ENCODE data around the gene ABHD14A.

Gene ABHD14A

GRCh38 chr3:52026041-52026440 lies 51.2 kb downstream of the ABHD14A start:
- TF ChIP-seq, protein P1, sequence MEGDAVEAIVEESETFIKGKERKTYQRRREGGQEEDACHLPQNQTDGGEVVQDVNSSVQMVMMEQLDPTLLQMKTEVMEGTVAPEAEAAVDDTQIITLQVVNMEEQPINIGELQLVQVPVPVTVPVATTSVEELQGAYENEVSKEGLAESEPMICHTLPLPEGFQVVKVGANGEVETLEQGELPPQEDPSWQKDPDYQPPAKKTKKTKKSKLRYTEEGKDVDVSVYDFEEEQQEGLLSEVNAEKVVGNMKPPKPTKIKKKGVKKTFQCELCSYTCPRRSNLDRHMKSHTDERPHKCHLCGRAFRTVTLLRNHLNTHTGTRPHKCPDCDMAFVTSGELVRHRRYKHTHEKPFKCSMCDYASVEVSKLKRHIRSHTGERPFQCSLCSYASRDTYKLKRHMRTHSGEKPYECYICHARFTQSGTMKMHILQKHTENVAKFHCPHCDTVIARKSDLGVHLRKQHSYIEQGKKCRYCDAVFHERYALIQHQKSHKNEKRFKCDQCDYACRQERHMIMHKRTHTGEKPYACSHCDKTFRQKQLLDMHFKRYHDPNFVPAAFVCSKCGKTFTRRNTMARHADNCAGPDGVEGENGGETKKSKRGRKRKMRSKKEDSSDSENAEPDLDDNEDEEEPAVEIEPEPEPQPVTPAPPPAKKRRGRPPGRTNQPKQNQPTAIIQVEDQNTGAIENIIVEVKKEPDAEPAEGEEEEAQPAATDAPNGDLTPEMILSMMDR (IDR thresholded peaks at IDR 0.05; ENCODE audit: control extremely low read depth, extremely low read depth, low read depth, missing control alignments) = no peak
- CTCF ChIA-PET = no interaction called here

GRCh38 chr3:52028572-52028971 lies 53.7 kb downstream of the ABHD14A start:
- CTCF ChIA-PET = interaction anchor here (0.8 to 1.2 kb wide), 7 partner anchors 9 to 121 kb away, joined by 3 to 8 read pairs (median 3); no protein-coding TSS in a partner anchor
- DNase-seq (ENCODE audit: extremely low spot score) = no peak
- TF ChIP-seq, protein P1 (IDR thresholded peaks at IDR 0.05; ENCODE audit: control extremely low read depth, extremely low read depth, low read depth, missing control alignments) = no peak
- POLR2A ChIA-PET = interaction anchor here (0.6 kb wide), 1 partner anchor 13 kb away, joined by 3 read pairs; no protein-coding TSS in a partner anchor

More at GRCh38 chr3:52026041-52026440, 51.2 kb downstream of the ABHD14A start:
- DNase-seq (ENCODE audit: extremely low spot score) = no peak
- POLR2A ChIA-PET = no interaction called here

GRCh38 chr3:52029053-52029452 lies 54.2 kb downstream of the ABHD14A start:
- CTCF ChIA-PET = interaction anchor here (0.7 to 1.2 kb wide), 9 partner anchors 9 to 121 kb away, joined by 3 to 8 read pairs (median 3); no protein-coding TSS in a partner anchor
- no peak for DNase-seq (ENCODE audit: extremely low spot score)
- TF ChIP-seq, protein P1 (IDR thresholded peaks at IDR 0.05; ENCODE audit: control extremely low read depth, extremely low read depth, low read depth, missing control alignments) = no peak
- POLR2A ChIA-PET = no interaction called here

DNA sequence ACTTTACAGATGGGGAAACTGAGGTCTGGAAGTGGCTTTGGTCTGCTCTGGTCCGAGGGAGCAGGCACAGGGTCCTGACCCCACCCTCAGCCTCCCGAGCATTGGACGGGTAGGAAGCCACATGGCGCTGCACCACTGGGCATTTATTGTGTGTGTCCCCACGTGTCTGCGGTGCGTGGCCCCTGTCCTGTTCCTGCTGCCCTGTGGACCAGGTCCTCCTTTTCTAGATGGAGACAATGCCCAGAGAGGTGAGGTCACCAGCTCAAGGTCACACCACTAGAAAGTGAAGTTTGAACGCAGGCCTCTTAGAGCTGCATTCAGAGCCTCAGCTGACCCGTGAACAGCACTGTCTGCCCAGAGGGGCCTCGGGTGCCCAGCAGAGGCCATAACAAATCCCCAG lies 54.7 kb downstream of the ABHD14A start:
- POLR2A ChIA-PET = no interaction called here
- CTCF ChIA-PET = interaction anchor here (0.7 to 1.2 kb wide), 6 partner anchors 24 to 120 kb away, joined by 3 to 8 read pairs (median 3); no protein-coding TSS in a partner anchor
- DNase-seq (ENCODE audit: extremely low spot score) = no peak
- TF ChIP-seq, protein P1 (IDR thresholded peaks at IDR 0.05; ENCODE audit: control extremely low read depth, extremely low read depth, low read depth, missing control alignments) = no peak
